SK-N-SH treated with all-trans-retinoic acid at 6 μM for 48 hours (cell line): Measurements from ENCODE around the gene SMIM20.

Experiments used
- ATAC-seq: fragments of 200-7000 bp; cut with Tn5 transposase; 3 replicates; pipeline ENCODE4 v1.9.1; 2020; ENCODE audit warnings: mild to moderate bottlenecking, moderate library complexity
- ARNTL ChIP-seq: fragments of 450-650 bp; formaldehyde crosslinking; IDR thresholded peaks from 2 replicates; pipeline ENCODE4 v1.5.0; 2020; ENCODE audit warnings: low read depth, mild to moderate bottlenecking, moderate library complexity, borderline replicate concordance
- BACH2 ChIP-seq: fragments of 250-450 bp; sonication (Bioruptor Pico); IDR thresholded peaks from 2 replicates; pipeline ENCODE4 v1.9.0; 2021; ENCODE audit warnings: mild to moderate bottlenecking, borderline replicate concordance
- CSDC2 ChIP-seq: fragments of 250-450 bp; sonication (Bioruptor Pico); IDR thresholded peaks from 2 replicates; pipeline ENCODE4 v1.5.0; 2020; ENCODE audit warnings: mild to moderate bottlenecking, moderate library complexity
- ESRRG ChIP-seq: fragments of 250-450 bp; sonication (Bioruptor Pico); IDR thresholded peaks from 2 replicates; pipeline ENCODE4 v1.6.1; 2021; ENCODE audit warnings: mild to moderate bottlenecking
- GLIS3 ChIP-seq: fragments of 250-450 bp; sonication (Bioruptor Pico); IDR thresholded peaks from 2 replicates; pipeline ENCODE4 v1.5.0; 2020; ENCODE audit warnings: mild to moderate bottlenecking, moderate library complexity
- ISL1 ChIP-seq: fragments of 250-450 bp; sonication (Bioruptor Pico); IDR thresholded peaks from 2 replicates; pipeline ENCODE4 v2.1.2; 2022; ENCODE audit warnings: mild to moderate bottlenecking, moderate library complexity
- OSR1 ChIP-seq: fragments of 250-450 bp; sonication (Bioruptor Pico); IDR thresholded peaks from 2 replicates; pipeline ENCODE4 v1.8.0; 2022; ENCODE audit warnings: moderate library complexity, mild to moderate bottlenecking, inconsistent platforms
- PATZ1 ChIP-seq: fragments of 250-450 bp; sonication (Bioruptor Pico); IDR thresholded peaks from 2 replicates; pipeline ENCODE4 v1.8.0; 2020; ENCODE audit warnings: mild to moderate bottlenecking, moderate library complexity, borderline replicate concordance
- POU6F1 ChIP-seq: fragments of 250-450 bp; sonication (Bioruptor Pico); IDR thresholded peaks from 2 replicates; pipeline ENCODE4 v1.8.0; 2021; ENCODE audit warnings: low read depth, mild to moderate bottlenecking, moderate library complexity, borderline replicate concordance
- PPARA ChIP-seq: fragments of 250-450 bp; sonication (Bioruptor Pico); IDR thresholded peaks from 2 replicates; pipeline ENCODE4 v1.5.0; 2020; ENCODE audit warnings: mild to moderate bottlenecking, borderline replicate concordance
- RARB ChIP-seq: fragments of 250-450 bp; sonication (Bioruptor Pico); IDR thresholded peaks from 2 replicates; pipeline ENCODE4 v1.8.0; 2021; ENCODE audit warnings: mild to moderate bottlenecking, moderate library complexity
- SNAI2 ChIP-seq: fragments of 250-450 bp; sonication (Bioruptor Pico); IDR thresholded peaks from 2 replicates; pipeline ENCODE4 v1.5.0; 2020; ENCODE audit warnings: mild to moderate bottlenecking, moderate library complexity
- TCF4 ChIP-seq: fragments of 250-450 bp; sonication (Bioruptor Pico); IDR thresholded peaks from 2 replicates; pipeline ENCODE4 v1.8.0; 2021; ENCODE audit warnings: mild to moderate bottlenecking, moderate library complexity, borderline replicate concordance
- TSHZ2 ChIP-seq: fragments of 250-450 bp; sonication (Bioruptor Pico); IDR thresholded peaks from 2 replicates; pipeline ENCODE4 v1.5.0; 2020; ENCODE audit warnings: mild to moderate bottlenecking, moderate library complexity
- ZC3H10 ChIP-seq: fragments of 250-450 bp; sonication (Bioruptor Pico); IDR thresholded peaks from 2 replicates; pipeline ENCODE4 v1.5.1; 2021; ENCODE audit warnings: mild to moderate bottlenecking, moderate library complexity
- ZFP3 ChIP-seq: fragments of 250-450 bp; sonication (Bioruptor Pico); IDR thresholded peaks from 2 replicates; pipeline ENCODE4 v1.5.0; 2020; ENCODE audit warnings: mild to moderate bottlenecking, moderate library complexity
- ZFP30 ChIP-seq: fragments of 450-650 bp; formaldehyde crosslinking; IDR thresholded peaks from 2 replicates; pipeline ENCODE4 v1.5.0; 2022; ENCODE audit warnings: mild to moderate bottlenecking, moderate library complexity
- ZNF565 ChIP-seq: fragments of 450-650 bp; formaldehyde crosslinking; conservative IDR thresholded peaks from 2 replicates; pipeline ENCODE4 v1.5.0; 2020; ENCODE audit warnings: low read depth, mild to moderate bottlenecking, moderate library complexity
- ZNF70 ChIP-seq: fragments of 450-650 bp; formaldehyde crosslinking; IDR thresholded peaks from 2 replicates; pipeline ENCODE4 v1.5.0; 2020; ENCODE audit warnings: mild to moderate bottlenecking, moderate library complexity
- ZNF8 ChIP-seq: fragments of 450-650 bp; formaldehyde crosslinking; IDR thresholded peaks from 2 replicates; pipeline ENCODE4 v1.5.0; 2020; ENCODE audit warnings: mild to moderate bottlenecking, moderate library complexity
- TF ChIP-seq, protein P1 (sequence below): fragments of 250-450 bp; sonication (Bioruptor Pico); IDR thresholded peaks from 2 replicates; pipeline ENCODE4 v1.5.1; 2021; ENCODE audit warnings: mild to moderate bottlenecking, moderate library complexity

SMIM20 gene

DNA sequence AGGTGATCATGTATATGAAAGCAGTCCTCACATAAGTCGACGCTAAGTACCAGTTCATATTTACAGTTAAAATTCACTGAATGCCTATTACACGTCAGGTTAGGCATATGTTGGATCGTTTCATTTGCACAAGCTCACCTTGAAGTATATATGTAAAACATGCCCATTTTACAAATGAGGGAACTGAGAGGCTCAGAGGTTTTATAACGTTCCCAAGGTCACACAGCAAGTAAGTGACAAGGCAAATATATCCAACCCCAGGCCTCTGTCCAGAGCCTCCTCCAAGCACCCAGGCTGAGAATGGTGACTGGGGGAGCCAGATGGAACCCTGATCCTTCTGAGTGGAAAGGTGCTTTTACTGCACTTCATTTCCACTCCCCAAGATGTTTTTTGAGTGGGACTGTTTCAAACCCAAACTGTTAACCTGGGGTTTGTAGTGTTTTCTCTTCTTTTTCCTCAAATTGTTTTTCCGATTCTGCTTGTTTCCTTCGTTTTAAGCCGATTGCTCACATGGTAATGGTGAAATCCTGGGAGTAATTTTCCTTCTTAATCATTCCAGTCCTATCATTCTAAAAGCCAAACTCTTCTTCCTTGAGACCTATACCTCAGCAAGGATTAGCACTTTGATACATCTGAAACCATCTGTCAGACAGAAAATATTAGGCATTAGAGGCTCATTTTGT, 791 bp downstream of the SMIM20 start:
- no peak for ATAC-seq
- TF ChIP-seq PPARA (CRISPR knock-in tag) (no peak), CSDC2 (CRISPR knock-in tag) (0 out of 2 replicates have a peak, but pooled peaks have one; percentile 4)
- TF ChIP-seq, protein P1, sequence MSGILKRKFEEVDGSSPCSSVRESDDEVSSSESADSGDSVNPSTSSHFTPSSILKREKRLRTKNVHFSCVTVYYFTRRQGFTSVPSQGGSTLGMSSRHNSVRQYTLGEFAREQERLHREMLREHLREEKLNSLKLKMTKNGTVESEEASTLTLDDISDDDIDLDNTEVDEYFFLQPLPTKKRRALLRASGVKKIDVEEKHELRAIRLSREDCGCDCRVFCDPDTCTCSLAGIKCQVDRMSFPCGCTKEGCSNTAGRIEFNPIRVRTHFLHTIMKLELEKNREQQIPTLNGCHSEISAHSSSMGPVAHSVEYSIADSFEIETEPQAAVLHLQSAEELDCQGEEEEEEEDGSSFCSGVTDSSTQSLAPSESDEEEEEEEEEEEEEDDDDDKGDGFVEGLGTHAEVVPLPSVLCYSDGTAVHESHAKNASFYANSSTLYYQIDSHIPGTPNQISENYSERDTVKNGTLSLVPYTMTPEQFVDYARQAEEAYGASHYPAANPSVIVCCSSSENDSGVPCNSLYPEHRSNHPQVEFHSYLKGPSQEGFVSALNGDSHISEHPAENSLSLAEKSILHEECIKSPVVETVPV (CRISPR knock-in tag), result no peak

DNA sequence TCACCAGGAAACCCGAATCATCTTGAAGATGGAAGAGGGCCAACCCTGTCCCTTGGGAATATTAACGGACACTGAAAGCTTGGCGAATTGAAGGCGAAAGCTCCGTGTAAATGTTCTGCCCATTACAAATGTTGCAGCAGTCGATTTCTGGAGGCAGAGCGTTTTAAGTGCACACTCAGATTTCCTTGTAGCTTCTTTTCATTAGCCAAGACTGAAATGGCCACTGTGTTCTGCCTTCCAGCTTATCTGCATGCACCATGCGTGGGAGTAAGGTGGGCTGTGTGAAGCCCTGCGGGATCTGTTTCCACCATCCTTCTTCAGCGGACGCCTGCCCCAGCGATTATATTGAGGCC, 1.3 kb downstream of the SMIM20 start:
- TF ChIP-seq ZFP3 (no peak), GLIS3 (CRISPR knock-in tag) (no peak), PATZ1 (CRISPR knock-in tag) (no peak)
- ATAC-seq, result no peak

- ATAC-seq, result no peak
- no peak for TF ChIP-seq TCF4
- TF ChIP-seq RARB (CRISPR knock-in tag), result no peak
- no peak for TF ChIP-seq PPARA (CRISPR knock-in tag)
- TF ChIP-seq GLIS3 (CRISPR knock-in tag), result no peak
- TF ChIP-seq TSHZ2, result no peak
- no peak for TF ChIP-seq SNAI2 (CRISPR knock-in tag)
- TF ChIP-seq BACH2 (CRISPR knock-in tag), result no peak
- no peak for TF ChIP-seq POU6F1 (CRISPR knock-in tag)
- TF ChIP-seq ZFP30 (CRISPR knock-in tag), result no peak
- TF ChIP-seq, protein P1 (CRISPR knock-in tag), result no peak
- TF ChIP-seq ARNTL (CRISPR knock-in tag), result no peak
- TF ChIP-seq ZNF8 (CRISPR knock-in tag), result no peak
- no peak for TF ChIP-seq CSDC2 (CRISPR knock-in tag)
- no peak for TF ChIP-seq ZFP3
- no peak for TF ChIP-seq ISL1
- TF ChIP-seq ZNF70 (CRISPR knock-in tag), result no peak
- TF ChIP-seq OSR1 (CRISPR knock-in tag), result no peak
- TF ChIP-seq ESRRG (CRISPR knock-in tag), result no peak
These were observed 2.9 kb downstream of the SMIM20 start for GRCh38 chr4:25916870-25917269.

DNA sequence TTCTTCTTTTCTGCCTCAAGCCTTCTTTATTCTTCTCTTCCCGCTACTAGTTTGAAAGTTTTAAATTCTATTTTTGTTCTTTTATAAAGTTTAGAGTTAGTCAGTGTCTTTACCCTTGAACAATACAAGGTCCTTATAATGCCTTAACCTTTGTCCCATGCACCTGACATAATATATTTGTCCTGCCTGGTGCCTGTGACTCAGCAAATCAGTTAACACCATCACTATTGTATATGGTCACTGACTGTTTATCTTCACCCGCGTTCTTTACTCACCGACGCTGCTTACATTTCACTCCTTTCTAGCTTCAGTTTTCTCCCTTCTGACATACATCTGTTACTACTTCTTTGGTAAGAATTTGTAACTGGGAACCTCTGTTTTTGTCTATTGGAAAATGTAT, 5.7 kb downstream of the SMIM20 start:
- ATAC-seq, result no peak
- TF ChIP-seq ZNF565 (CRISPR knock-in tag) (no peak), ESRRG (CRISPR knock-in tag) (no peak), ZC3H10 (no peak)
- TF ChIP-seq, all 23 proteins: peak for 0
